Middle frontal gyrus (tissue), 1 donor: ENCODE measurements around the gene AGPS.
"Not testable (repeated sequence)": the region's sequence is repeated elsewhere in the genome, so short reads cannot be mapped to it uniquely, and the experiment has no call there.

Source experiments
- DNase-seq: peaks from one replicate; pipeline ENCODE4 v3.0.0-alpha.2; 2015; ENCODE audit warnings: low spot score; ENCODE audit errors: extremely low spot score

Gene AGPS

GRCh38 chr2:177467646-177468045 is 75.1 kb downstream of the AGPS start:
- no peak for DNase-seq

GRCh38 chr2:177471990-177472389 is 79.4 kb downstream of the AGPS start:
- DNase-seq: no peak

GRCh38 chr2:177474301-177474700 is 81.7 kb downstream of the AGPS start:
- no peak for DNase-seq

- no peak for DNase-seq
Observed at GRCh38 chr2:177474998-177475397, 82.4 kb downstream of the AGPS start.

GRCh38 chr2:177476897-177477296 is 84.3 kb downstream of the AGPS start:
- DNase-seq: no peak

GRCh38 chr2:177478029-177478428 is 85.5 kb downstream of the AGPS start:
- DNase-seq: no peak

GRCh38 chr2:177478907-177479306 is 86.3 kb downstream of the AGPS start:
- no peak for DNase-seq

- DNase-seq: no peak
Observed at GRCh38 chr2:177482195-177482594, 89.6 kb downstream of the AGPS start.

- DNase-seq: no peak
Observed at GRCh38 chr2:177483531-177483930, 91.0 kb downstream of the AGPS start.

GRCh38 chr2:177484180-177484795 is 91.7 kb downstream of the AGPS start:
- DNase-seq: no peak

GRCh38 chr2:177485657-177486056 is 93.1 kb downstream of the AGPS start:
- not testable (repeated sequence) for DNase-seq

- DNase-seq: no peak
Observed at GRCh38 chr2:177489719-177490301, 97.2 kb downstream of the AGPS start.

GRCh38 chr2:177495945-177496344 is 103.4 kb downstream of the AGPS start:
- DNase-seq: no peak

GRCh38 chr2:177496921-177497320 is 104.3 kb downstream of the AGPS start:
- DNase-seq: no peak

- DNase-seq: no peak
Observed at GRCh38 chr2:177501186-177501585, 108.6 kb downstream of the AGPS start.

GRCh38 chr2:177506505-177506904 is 113.9 kb downstream of the AGPS start:
- DNase-seq: no peak

- DNase-seq: no peak
Observed at GRCh38 chr2:177506998-177507397, 114.4 kb downstream of the AGPS start.

GRCh38 chr2:177516824-177517544 is 124.4 kb downstream of the AGPS start:
- DNase-seq: no peak

- DNase-seq: no peak
Observed at GRCh38 chr2:177518754-177519153, 126.2 kb downstream of the AGPS start.

GRCh38 chr2:177519534-177520115 is 127.1 kb downstream of the AGPS start:
- no peak for DNase-seq

- peak; percentile 8 for DNase-seq
Observed at GRCh38 chr2:177520324-177520723, 127.8 kb downstream of the AGPS start.

GRCh38 chr2:177523781-177524180 is 131.2 kb downstream of the AGPS start:
- no peak for DNase-seq
